Measurements from ENCODE around the gene SLC12A8. TPM values are rescaled to one million over a fixed set of nuclear protein-coding genes. Genes with fewer than 3 reads are reported as not detected.

SLC12A8 gene
- total RNA-seq, 1 experiment from 2014 or later, result 7.1 TPM

DNA sequence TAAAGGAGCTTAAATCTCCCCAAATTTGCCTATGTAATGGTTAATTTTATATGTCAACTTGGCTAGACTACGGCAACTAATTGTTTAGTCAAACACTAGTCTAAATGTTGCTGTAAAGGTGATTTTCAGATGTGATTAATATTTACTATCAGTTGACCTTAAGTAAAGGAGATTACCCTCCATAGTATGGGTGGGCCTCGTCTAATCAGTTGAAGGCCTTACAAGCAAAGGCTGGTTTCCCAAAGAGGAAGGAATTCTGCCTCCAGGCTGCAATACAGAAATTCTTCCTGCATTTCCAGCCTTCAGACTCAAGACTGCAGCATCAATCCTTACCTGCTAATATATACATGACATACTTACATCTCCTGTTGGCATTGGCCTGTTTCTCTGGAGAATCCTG is 23.6 kb downstream of the SLC12A8 start:
- TF ChIP-seq CTCF (conservative IDR thresholded peaks at IDR 0.05; ENCODE audit: low read depth, low read length) (no peak), EZH2 (IDR thresholded peaks at IDR 0.05; ENCODE audit: borderline replicate concordance, low read depth, low read length, poor library complexity, severe bottlenecking) (no peak)
- no peak for DNase-seq (ENCODE audit: low spot score)
- H3K27me3 ChIP-seq (replicated peaks; ENCODE audit: insufficient read depth, low read depth, low read length, poor library complexity), result no peaks in the 10 kb centered on the region
- intact Hi-C loops (cut with micrococcal nuclease; ENCODE audit: unreplicated experiment), result no loop called here
- peaks cover 8% of the 10 kb centered on the region for H3K4me1 ChIP-seq (ENCODE audit: insufficient read depth, low read length, poor library complexity, severe bottlenecking)
- no peaks in the 10 kb centered on the region for H3K36me3 ChIP-seq (ENCODE audit: insufficient read depth, low read length, poor library complexity, severe bottlenecking)
- ChIA-PET CTCF (no interaction called here), POLR2A (ENCODE audit: low non-redundant PET) (no interaction called here)
- no peaks in the 10 kb centered on the region for H3K9me3 ChIP-seq (ENCODE audit: low read depth, low read length, poor library complexity, severe bottlenecking)
- no peak overlapping the region for H3K27ac ChIP-seq (ENCODE audit: low read depth, low read length, poor library complexity, severe bottlenecking)
- no peak overlapping the region for H3K4me3 ChIP-seq (ENCODE audit: low read depth, low read length, poor library complexity, severe bottlenecking)
- no TSS peak for BruUV-seq (replicated peaks)

DNA sequence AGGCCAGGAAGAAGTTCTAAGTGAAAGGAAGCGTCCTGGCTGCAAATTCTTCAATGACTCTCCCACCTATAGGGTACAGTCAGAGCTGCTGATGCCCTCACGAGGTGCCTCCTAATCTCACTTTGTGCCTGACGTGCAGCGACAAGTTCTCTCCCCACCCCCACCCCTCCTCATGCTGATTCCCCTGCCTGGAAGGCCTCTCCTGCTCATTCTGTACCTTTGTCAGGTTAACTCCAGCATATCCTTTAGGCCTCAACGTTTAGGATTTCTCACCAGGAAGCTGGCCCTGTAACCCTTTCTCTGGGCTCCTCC is 25.0 kb downstream of the SLC12A8 start:
- no peak overlapping the region for H3K27ac ChIP-seq (ENCODE audit: low read depth, low read length, poor library complexity, severe bottlenecking)
- ChIA-PET POLR2A (ENCODE audit: low non-redundant PET) (no interaction called here), CTCF (no interaction called here)
- no peak overlapping the region for H3K4me3 ChIP-seq (ENCODE audit: low read depth, low read length, poor library complexity, severe bottlenecking)
- H3K36me3 ChIP-seq (ENCODE audit: insufficient read depth, low read length, poor library complexity, severe bottlenecking), result no peaks in the 10 kb centered on the region
- no peaks in the 10 kb centered on the region for H3K9me3 ChIP-seq (ENCODE audit: low read depth, low read length, poor library complexity, severe bottlenecking)
- no peak for TF ChIP-seq CTCF (conservative IDR thresholded peaks at IDR 0.05; ENCODE audit: low read depth, low read length)
- no peak for TF ChIP-seq EZH2 (IDR thresholded peaks at IDR 0.05; ENCODE audit: borderline replicate concordance, low read depth, low read length, poor library complexity, severe bottlenecking)
- H3K4me1 ChIP-seq (ENCODE audit: insufficient read depth, low read length, poor library complexity, severe bottlenecking), result peaks cover 8% of the 10 kb centered on the region
- no TSS peak for BruUV-seq (replicated peaks)
- DNase-seq (ENCODE audit: low spot score), result no peak
- intact Hi-C loops (cut with micrococcal nuclease; ENCODE audit: unreplicated experiment), result no loop called here
- H3K27me3 ChIP-seq (replicated peaks; ENCODE audit: insufficient read depth, low read depth, low read length, poor library complexity), result no peaks in the 10 kb centered on the region

GRCh38 chr3:125186800-125187598 is 25.5 kb downstream of the SLC12A8 start:
- no TSS peak for BruUV-seq (replicated peaks)
- ChIA-PET CTCF (no interaction called here), POLR2A (ENCODE audit: low non-redundant PET) (no interaction called here)
- intact Hi-C loops (cut with micrococcal nuclease; ENCODE audit: unreplicated experiment), result no loop called here
- H3K4me3 ChIP-seq (ENCODE audit: low read depth, low read length, poor library complexity, severe bottlenecking), result no peak overlapping the region
- no peaks in the 10 kb centered on the region for H3K36me3 ChIP-seq (ENCODE audit: insufficient read depth, low read length, poor library complexity, severe bottlenecking)
- H3K4me1 ChIP-seq (ENCODE audit: insufficient read depth, low read length, poor library complexity, severe bottlenecking), result peaks cover 8% of the 10 kb centered on the region
- H3K27ac ChIP-seq (ENCODE audit: low read depth, low read length, poor library complexity, severe bottlenecking), result peak overlapping the region; percentile 31
- DNase-seq (ENCODE audit: low spot score), result no peak
- TF ChIP-seq EZH2 (IDR thresholded peaks at IDR 0.05; ENCODE audit: borderline replicate concordance, low read depth, low read length, poor library complexity, severe bottlenecking) (no peak), CTCF (conservative IDR thresholded peaks at IDR 0.05; ENCODE audit: low read depth, low read length) (no peak)
- H3K9me3 ChIP-seq (ENCODE audit: low read depth, low read length, poor library complexity, severe bottlenecking), result no peaks in the 10 kb centered on the region
- no peaks in the 10 kb centered on the region for H3K27me3 ChIP-seq (replicated peaks; ENCODE audit: insufficient read depth, low read depth, low read length, poor library complexity)
